GM18858 (cell line): ENCODE measurements around the gene DPP4.

Source experiments
- ATAC-seq: cut with Tn5 transposase; IDR thresholded peaks from one replicate; pipeline ENCODE4 v1.9.1; 2021; ENCODE audit not compliant: unreplicated experiment

The DPP4 gene

GRCh38 chr2:162073888-162074631 is at the start of gene DPP4:
Gene DPP4 (minus strand): TSS chr2:162074215. CDS start chr2:162073981, 234 bp downstream.
- ATAC-seq: peak; percentile 84

DNA sequence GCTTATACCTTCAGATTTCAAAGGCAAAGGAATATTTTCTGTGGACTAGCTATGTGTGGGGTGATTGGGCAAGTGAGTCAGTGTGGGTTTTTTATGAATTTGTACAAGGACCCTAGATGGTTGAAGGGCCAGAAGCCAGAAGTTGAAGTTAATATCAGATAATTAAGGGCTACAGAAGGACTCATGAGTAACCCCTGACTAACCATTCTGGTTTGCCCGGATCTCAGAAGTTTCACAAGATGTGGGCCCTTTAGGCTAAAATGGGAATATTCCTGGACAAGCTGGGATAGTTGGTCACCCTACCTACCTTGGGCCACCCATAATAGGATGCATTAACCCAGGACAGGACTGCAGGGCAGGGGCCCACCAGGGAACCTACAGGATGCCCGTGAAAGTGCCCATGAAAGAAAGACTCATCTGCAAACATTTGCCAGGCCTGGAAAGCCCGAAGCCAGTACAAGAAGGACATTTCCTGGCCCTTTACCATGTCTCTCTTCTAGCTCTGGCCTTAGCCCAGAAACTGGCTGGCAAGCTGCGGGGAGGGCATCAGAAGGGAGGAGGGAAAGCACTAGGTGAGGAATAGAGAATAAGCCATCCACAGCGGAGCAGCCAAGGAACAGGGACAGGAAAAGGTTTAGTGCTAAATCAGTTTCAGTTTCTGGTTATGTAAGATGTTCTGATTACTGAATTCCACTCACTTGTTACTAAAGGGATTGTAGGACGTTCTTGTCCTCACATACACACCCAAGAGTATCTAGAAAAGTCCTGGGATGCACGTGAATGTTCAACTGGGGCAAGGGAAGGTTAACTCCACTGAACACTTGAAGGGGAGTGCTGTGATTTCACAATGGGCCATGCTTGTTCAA is 44.4 kb upstream of the DPP4 start:
- no peak for ATAC-seq

DNA sequence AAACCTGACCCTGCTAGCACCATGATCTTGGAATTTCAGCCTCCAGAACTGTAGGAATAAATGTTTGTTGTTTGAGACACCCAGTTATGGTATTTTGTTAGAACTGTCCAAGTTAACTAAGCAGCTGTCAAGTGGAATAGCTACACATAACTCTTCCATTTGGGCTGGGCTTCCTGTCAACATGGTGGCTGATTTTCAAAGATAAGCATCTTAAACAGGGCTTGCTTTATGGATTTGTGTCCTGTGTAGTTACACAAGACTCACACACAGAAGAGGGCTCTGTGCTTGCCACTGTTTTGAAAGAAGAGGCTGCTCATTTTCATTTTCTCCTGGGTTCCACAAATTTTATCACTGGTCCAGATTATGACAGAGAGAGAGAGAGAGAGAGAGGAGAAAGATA is 42.3 kb upstream of the DPP4 start:
- no peak for ATAC-seq

GRCh38 chr2:162115076-162115475 is 41.1 kb upstream of the DPP4 start:
- ATAC-seq: no peak

- ATAC-seq: no peak
Observed at GRCh38 chr2:162114271-162114670, 40.3 kb upstream of the DPP4 start.

DNA sequence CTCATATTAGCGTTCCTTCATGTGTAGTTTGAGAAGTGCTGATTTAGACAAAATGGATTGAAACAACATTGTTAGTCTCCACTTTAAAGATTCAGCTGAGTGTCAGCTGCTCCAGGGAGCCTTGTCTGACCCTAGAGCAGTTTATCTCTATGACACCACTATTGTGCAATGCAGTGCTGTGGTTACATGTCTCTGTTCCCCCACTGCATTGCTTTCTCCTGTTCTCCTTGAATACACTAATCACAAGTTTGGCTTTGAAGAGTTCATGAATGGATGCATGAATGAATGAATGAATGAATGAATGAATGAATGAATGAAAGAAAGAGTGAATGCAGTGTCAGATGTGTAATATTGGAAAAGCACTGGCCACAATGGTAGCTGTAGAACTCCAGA is 39.8 kb upstream of the DPP4 start:
- no peak for ATAC-seq

DNA sequence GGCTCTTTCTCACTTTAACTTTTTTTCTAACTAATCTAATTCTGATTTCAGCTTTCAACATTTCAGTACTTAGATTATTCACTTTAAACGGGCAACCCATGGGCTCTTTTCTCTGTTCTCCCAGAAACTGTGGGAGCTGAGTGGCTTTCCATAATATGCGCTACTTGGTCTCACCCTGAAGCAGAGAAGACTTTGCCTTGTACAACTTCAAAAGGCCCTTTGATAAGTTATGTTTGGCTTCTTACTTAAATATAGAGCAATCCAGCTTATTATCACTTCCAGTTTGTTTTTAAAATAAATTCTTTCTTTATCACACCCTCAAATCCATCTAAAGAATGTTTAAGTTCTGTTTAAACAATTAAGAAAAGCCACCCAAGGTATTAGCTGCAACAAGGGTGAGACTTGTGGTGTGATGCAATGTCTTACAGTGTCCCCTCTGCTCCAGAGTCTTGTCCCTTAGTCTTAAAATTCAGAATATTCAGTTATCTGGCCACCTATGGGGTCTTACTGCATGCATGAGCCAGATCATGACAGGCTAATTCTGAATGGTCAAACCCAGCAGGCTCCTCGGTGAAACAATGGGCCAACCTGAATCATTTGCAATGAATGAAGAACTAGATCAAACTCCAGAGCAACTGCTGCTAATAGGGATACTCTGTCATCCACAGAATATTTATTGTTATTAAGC is 39.2 kb upstream of the DPP4 start:
- ATAC-seq: no peak

DNA sequence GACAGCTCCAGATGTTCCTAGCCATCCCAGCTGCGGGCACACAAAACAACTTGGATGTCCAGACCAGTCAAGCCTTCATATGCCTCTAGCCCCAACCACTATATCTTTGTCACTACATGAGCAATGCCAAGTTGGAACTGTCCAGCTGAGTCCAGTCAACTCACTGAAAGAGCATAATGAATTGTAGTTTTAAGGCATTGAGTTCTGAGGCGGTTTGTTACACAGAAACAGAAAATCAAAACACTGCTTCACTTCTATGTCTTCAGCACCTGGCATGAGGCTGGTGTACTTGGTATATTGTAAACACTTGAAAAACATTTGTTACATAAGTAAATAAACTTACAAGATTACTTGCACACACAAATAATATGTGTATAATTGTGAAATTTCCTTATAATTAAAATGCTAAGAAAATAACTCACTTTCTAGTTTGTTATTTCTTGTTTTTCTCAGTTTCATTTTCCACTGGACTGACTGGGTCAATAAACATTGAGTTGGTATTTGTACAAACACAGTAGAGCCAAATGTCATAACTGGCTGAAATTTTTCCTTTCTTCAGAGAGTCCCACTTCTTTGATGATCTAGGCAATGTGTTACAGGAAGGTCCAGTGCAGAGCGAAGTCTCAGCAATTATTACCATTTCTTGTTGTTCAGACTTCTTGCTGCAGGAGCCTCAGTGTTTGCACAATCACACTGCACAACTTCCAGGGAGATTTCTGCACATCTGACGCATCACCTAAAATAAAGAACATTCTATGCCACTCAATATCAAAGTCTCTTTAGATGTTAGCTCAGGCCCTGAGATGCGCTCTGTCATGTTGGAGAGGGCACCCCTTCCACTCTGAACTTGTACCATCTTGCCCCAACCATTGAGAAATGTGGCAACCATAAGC is 38.2 kb upstream of the DPP4 start:
- ATAC-seq: no peak

- ATAC-seq: no peak
Observed at GRCh38 chr2:162107361-162107901, 33.4 kb upstream of the DPP4 start.

GRCh38 chr2:162106746-162107145 is 32.7 kb upstream of the DPP4 start:
- ATAC-seq: no peak

- ATAC-seq: no peak
Observed at GRCh38 chr2:162106146-162106551, 32.1 kb upstream of the DPP4 start.

GRCh38 chr2:162103443-162104009 is 29.5 kb upstream of the DPP4 start:
- no peak for ATAC-seq

DNA sequence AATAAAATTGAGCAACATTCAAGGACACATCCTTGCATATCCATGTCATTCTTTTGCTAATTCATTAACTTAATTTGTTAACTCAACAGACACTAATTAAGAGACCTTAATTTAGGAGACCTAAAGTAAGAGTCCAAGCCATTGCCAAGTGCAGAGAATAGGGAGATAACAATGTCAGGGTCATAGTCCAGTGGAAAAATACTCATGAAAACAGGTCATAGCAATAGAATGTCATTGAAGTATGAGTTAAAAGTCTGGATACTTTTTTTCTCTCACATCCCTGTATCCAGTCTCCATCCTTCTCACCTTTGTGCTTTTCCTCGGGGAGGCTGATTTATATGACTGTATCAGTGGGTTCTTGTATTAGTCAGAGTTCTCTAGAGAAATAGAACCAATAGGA is 26.6 kb upstream of the DPP4 start:
- no peak for ATAC-seq

DNA sequence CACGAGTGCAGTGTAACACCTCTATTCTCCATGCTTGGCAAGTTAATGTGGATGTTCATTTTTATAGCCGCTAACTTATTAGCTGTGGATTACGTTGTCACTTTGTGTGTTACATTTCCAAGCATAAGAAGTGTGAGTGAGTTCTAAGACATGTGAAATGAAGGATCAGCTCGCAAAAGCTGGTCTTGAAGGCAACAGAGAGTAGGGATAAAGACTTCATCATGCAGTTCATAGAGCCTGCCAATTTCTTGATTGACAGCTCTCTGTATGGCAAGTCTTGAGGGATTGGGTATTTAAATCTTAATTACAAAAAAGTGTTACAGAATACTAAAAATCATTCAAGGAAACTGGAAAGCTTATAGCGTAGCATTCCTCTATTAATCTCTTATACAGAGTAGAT is 25.8 kb upstream of the DPP4 start:
- ATAC-seq: no peak

DNA sequence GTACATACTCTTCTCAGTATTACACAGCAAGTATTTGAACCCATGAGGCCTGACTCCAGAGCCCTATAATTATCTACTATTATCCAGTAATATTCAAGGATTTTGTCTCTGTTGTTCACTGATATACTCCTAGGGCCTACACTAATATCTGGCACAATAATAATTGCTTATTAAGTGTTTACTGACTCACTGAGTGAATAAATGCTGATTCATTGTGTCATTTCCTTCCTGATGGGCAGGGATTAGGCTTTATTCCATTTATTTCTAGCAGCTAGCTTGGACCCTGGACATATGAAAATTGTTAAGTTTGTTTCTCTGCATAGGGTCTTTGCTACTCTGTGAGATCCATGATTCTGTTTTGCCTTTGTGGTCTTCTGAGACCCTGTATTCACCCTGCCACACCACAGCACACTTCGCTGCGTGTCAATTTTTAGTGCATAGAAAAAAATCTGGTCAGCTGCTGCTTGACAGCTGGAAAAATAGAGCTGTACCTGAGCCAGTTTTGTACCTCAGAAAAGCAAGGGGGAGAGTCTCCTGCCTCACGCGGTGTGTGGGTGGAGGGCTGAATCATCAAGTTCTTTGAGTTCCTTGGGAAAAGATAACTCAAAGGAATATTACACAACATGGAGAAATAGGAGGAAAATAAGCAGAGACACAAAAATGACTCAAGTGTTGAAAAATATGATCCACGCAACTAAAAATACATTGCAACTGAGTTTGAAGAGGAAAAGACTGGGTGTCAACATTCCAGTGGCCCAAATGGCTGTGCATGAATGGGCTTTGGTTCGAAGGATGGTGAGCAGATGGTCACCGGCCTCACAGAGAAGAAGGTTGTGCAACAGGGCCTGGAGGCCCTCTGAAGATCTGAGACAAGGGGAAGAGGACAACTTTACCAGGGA is 18.9 kb upstream of the DPP4 start:
- no peak for ATAC-seq

- no peak for ATAC-seq
Observed at GRCh38 chr2:162092008-162092390, 18.0 kb upstream of the DPP4 start.

DNA sequence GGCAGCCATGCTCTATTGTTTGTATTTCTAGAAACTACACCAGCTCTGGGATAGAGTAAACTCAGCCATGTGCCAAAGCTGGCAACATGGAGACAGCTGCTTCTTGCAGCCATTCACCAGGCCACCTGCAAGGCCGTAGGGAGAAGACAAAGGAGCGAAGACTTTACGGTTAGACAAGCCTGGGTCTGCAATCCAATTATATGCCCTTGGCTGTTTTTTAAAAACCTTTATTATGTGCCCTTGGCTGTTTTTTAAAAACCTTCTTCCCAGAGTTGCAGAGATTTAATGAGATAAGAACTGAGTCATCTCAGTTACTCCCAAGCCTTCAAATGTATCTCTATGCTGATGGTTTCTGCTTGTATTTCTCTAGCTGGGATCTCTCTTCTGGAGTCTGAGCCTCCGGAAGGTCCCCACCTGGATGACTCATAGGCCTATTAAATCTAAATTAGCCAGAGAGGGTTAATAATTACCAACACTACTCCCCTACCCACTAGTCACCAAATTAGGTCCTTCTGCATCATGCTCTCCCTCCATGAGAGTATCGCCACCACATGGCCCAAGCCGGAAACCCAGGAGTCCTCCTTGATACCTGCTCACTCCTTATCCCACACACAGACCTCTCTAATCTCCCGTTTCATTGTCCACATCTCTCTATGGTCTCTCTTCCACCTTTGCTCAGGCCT is 17.5 kb upstream of the DPP4 start:
- no peak for ATAC-seq

GRCh38 chr2:162090109-162090508 is 16.1 kb upstream of the DPP4 start:
- no peak for ATAC-seq

DNA sequence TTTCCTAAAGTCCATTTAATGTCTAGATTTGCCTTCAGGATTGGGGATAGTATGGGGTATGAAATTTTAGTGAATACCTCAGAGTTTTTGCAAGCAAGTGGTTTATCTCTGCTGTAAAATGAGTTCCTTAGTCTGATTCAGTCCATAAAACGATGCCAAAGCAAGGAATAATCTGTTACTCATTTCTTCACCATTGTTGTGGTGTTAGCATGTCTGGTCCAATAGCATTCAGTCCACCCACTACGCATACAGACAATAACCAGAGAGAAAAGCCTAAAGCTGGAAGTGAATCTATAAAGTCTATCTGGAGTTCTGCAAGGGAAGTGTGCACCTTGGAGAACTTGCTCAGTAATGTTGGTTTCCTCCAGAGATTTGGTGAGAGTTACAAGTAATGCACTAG is 12.9 kb upstream of the DPP4 start:
- no peak for ATAC-seq
